Inflammatory macrophage treated with lipopolysaccharide for 1 hour (primary cell): ENCODE data around the gene ARFGAP1.

Source experiments
- DNase-seq, 2 donors: peaks; one replicate each; pipeline ENCODE4 v3.0.0-alpha.2; 2020 to 2022

The ARFGAP1 gene

DNA sequence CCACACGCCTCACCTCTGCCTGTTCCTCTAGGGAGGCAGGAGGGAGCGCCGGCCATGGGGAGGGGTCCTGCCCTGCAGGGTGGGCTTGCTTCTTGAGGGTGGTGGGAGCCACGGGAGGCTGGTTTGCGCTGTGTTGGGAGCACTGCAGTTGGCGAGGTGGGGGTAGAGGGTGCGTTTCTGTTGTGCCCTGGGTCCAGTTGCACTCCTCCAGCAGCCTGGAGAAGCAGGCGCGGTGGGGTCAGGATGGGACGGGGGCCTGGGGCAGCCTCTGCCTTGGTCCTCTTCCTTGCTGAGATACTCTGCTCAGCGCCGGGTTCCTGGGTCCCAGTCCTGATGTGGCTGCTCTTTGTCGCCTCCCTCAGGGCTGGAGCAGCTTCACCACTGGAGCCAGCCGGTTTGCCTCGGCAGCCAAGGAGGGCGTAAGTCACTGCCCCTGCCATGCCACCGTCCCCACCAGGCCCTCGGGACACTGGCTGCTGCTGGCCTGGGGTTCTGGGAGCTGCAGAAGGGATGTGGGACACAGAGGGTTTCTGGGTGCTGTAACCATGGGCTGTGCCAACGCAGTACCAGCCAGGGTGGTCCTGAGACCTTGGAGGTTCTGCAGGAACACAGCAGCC is 8.4 kb downstream of the ARFGAP1 start:
- DNase-seq, result no peak

DNA sequence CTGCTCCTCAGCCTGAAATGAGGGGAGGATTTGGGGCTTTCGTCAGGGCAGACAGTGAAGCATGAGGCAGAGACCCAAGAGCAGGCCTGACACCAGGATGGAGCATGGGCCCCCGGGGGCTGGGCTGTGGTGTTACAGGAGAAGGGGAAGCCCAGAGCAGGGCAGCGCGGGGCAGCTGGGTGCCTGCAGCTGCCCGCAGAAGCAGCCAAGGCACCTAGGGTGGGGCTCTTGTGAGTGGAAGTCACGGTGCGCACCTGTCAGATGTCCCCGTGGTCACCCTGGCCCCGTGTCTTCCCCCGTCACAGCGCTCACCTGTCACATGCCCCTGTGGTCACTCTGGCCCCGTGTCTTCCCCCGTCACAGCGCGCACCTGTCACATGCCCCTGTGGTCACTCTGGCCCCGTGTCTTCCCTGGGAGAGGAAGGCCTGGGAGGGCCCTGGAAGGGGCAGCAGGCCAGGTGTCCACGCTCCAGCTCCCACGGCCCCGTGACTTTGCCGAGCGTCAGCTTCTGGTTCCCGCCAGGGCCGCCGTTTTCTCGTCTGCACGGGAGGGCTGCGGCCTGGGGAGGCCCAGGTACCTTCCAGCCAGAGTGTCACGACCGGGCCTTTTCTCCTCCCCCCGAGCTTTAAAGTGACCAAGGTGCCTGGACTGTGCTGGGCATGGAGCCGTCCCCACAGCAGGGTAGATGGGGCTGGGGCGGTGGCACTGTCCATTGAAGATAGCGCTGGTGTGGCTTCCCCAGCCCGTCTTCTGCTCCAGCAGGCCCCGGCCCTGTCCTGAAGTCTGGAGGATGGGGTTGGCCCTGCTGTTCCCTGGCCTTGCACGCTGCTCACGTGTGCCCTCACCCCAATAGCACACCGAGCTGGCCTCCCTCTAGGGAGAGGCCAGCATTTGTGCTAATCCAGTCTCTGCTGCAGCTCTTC is 9.4 kb downstream of the ARFGAP1 start:
- DNase-seq, result no peak

DNA sequence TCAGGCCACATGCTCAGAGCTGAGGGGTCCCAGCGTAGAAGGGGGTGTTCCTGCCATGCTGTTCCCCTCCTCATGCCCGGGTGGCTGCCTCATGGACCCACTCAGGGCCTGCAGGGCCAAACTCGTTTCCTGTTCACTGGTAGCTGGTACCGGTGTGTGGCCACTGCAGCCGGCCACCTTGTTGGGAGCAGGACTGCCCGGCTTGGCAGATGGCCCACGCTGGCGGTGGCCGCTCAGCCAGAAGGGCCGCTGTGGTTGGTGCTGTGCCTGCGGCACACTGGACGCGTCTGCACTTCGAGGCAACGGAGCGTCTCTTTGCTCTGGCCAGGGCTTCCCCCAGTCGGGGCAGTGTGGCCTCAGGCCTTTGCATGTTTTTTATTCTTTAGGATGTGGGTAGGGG is 10.3 kb downstream of the ARFGAP1 start:
- no peak for DNase-seq

DNA sequence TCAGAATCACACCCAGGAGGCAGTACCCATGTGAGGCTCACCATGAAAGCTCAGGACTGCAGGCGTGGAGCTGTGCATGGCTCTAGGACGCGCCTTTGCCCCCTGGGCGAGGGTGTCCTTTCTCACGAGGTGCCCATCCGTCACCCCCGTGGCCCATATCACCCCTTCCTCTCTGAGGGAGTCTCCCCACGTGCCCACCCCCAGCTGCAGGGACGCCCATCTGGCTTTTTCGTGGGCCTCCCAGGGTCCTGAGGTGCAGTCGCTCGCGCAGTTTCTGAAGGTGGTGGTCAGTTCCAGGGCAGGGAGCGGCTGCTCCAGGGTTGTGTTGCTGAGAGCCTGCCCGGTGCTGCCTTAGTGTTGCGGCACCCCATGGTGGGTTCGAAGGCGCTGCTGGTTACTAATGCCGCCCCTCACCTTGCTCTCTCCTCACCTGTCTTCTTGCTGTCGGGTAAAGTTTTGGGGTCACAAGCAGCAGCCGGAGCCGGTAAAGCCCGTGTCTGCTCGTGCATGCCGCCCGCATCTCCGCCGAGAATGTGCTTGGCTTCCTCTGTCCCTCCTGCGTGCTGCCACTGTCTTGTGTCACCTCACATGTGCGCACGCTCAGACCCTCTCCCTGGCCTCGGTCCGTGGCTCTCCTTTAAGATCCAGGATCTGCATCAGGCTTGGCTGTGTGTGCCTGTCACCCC is 10.9 kb downstream of the ARFGAP1 start:
- DNase-seq, result no peak

DNA sequence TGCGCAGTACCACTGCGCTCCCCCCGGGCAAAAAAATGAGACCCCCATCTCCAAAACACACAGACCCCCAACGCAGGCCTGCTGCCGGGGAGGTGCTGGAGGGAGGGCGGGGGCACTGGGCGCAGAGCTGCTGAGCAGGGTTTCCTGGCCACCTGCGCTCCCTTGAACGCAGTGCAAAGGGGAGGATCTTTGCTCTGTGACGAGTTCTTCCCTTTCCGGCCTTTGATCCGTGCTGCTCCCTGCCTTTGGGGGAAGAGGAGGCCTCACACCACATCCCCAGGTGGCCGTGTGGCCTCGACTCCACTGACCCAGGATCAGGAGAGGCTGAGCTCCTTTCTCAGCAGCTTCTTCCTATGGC is 11.4 kb downstream of the ARFGAP1 start:
- DNase-seq, result no peak

DNA sequence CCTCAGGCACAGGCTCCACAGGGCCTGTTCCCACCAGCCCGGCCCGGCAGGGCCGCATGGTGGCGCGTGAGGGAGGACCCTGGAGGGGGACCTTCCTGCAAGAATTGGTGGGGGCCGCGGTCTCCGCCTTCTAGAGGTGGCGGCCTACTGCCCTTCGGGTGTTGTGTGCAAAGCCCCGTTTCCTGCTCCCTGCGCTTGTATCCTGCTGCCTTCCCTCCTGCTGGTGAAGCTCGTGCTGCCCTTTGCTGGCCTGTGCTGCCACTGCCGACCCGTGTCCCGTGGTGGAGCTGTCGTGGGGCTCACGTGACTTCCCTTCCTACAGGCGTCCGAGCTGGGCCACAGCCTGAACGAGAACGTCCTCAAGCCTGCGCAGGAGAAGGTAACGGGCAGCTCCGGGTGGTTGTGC is 11.9 kb downstream of the ARFGAP1 start:
- DNase-seq, result peak in 1 of 2 donors; percentile 1

DNA sequence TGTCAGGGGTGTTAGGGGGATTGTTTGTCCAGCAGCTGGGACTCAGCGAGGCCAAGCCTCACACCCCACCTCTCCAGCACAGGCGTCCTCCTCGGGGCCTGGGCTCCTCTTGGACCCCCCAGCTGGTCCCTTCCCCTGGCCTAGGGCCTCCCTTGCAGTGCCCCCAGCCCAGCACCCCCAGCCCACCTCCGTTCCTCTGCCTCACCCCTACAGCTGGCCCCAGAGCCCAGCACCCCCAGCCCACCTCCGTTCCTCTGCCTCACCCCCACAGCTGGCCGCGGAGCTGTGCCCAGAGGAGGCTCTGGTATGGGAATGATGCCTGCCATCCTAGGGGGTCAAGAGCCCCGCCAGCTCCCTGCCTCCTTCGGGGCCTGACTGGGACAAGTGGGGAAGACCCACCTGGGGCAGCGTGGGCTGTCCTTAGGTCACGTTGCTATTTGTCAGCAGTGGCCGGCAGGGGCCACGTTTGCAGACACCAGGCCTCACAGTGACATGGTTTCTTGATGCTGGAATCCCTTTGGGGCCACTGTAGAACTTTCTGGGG is 12.4 kb downstream of the ARFGAP1 start:
- DNase-seq, result no peak

DNA sequence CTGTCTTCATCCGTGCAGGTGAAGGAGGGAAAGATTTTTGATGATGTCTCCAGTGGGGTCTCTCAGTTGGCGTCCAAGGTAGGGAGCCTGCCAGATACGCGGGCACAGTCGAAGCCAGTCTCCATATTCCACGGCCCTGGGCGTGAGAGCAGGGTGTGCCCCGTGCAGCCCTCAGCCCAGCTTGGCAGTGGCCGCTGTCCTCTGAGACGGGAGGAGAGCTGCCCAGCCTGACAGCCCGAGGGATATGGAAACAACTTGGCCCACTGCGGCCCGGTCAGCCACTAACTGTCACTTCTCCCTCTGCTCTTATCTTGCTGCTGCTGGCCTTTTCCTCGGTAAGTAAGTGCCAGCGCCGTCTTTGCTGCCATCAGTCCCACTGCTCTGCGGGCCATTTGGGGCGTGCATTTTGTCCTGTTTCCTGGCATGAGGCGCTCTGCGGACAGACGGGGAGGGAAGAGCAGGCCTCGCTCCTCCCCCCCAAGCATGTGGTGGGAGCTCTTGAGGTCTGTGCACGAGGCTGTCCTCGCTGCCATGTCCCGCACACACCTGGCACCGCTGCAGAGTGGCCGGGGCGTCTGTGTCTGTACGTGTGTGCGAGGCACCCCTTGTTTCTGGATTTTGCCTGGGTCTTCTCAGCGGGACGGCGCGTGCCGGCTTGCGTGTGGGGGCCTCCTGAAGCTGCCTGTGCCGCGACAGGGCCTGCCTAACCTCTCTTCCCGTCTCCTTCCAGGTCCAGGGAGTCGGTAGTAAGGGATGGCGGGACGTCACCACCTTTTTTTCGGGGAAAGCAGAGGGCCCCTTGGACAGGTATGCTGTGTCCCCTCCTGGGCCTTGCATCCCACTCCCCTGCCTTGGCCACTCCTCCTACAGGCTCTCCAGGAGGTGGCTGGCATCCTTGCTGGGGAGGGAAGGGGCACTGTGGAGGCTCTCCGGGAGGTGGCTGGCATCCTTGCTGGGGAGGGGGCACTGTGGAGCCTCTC is 13.3 kb downstream of the ARFGAP1 start:
- DNase-seq, result no peak

DNA sequence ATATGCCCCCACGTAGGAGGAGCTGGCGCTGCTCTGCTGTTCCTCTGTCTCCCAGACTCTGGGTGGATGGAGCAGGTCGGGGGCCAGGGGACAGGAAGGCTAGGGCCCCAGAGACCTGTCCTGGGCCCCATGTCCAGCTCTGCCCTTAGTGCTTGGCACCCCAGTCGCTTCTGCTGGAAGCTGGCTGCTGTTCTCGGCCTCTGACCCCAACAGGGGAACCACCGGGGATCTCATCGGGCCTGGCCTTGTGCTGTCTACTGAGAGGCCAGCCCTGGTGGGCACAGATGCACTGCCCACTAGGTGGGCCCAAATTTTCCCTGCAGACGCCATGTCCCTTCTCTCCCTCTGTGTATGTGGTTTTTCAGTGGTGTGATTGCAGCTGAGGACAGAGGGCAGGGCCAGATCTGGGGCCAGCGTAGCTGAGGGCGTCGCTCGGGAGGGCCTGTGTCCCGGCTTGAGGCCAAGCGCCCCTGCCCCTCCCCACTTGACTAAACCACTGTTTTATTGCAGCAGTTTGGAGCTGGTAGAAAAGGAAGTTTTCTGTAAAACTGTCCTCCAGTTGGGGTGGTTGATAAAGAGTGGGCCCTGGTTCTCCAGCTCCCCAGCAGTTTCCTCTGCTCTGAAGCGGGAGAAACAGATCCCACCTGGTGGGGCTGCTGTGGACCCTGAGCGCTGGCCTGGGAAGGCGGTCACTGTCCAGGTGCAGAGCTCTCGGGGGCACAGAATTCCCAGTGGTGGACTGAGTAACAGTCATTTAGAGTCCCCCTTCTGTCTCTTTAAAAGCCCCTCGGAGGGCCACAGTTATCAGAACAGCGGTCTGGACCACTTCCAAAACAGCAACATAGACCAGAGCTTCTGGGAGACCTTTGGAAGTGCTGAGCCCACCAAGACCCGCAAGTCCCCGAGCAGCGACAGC is 14.4 kb downstream of the ARFGAP1 start:
- no peak for DNase-seq

DNA sequence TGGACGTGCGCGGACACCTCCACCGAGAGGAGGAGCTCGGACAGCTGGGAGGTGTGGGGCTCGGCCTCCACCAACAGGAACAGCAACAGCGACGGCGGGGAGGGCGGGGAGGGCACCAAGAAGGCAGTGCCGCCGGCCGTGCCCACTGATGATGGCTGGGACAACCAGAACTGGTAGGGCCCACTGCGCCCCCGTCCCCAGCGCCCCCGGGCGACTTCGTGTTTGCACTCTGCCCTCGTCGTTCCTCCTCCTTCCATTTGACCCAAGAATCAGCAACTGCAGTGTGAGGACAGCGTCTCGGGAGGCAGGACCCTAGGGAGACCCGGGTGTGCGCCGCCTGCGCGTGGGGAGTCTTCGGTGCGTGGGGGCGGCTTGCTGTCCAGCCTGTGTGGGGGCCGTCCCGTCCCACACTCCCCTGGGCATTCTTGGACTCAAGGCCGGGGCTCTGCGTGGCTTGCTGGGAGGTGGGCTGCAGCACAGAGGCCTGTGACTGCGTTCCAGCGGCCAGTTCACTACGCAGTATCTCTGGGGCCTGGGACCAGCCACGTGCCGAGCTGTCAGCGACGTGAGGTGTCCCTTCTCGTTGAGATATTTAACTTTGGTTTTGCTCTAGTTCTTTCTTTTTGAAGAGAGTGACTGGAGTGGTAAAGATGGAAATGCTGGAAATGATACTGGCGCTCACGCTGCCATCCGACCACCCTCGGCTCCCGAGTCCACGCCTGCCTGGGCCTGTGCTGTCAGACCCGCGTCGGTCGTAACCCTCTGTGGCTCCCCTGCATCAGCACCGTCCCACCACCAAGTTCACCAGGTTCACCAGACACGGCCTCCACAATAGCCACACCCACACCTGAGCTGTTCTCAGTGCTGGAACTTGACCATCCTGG is 15.3 kb downstream of the ARFGAP1 start:
- DNase-seq, result no peak

DNA sequence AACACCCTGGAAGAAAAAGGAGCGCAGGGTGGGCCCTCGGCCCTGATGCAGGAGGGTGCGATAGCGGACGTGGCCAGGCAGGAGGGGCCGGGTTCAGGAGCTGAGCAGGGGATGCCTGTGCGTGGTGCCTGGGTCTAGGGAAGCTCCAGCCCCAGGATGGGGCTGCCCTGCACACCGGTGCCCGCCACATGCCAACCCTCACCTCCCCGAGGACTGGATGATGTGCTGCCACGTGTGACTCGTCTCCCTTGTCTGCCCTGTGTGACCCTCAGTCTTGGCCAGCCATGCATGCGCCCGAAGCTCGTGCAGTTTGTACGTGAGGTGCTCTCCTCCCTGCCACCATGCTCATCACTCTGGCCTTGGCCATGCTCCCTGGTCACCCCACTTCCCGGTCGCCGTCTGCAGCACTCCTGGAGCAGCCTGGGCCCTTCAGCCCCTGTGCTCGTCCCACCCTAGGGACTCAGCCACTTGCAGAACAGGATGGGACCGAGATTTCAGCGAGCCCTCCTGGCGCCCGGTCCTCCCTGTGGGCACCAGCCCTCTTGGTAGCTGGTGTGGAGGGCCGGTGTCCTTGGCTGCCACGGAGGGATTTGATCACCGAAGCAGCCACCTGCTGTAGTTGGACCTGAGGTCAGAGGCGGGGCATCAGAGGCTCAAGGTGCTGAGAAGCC is 16.1 kb downstream of the ARFGAP1 start:
- DNase-seq, result no peak

DNA sequence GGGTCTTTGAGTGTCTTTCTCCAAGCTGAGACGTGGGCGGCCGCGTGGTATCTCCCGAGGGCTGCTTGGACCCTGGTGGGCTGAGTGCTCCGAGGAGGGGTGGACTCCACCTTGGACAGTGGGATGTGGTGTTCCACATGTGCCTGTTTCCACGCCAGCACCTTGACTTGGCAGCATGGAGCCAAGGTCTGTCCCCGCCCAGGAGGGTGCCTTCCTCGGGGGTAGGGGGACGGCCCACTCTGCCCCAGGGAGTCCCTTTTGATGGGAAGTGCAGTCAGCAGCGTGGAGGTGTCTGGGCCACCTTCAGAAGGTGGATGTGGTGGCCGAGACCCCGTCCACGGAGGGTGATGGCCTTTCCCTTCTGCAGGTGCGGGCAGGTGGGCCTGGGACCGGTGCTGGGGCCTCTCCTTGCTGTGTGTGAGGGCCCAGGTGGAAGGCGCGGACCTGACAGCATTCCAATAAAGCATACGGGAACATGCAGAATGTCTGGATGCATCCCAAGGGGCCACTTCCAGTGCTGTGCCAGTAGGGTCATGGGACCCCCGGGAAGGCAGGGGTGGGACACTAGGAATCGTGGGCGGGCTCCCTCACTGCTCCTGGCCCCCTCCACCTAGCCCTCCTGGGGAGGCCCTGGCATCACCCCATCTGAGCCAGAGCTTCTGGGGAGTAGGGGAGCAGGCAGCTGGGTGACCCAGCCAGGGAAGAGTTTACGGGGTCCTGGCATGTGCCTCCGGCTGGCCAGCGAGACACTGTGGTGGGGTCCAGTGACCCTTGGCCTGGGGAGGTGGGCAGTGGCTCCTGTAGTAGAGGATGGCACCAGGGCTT is 16.9 kb downstream of the ARFGAP1 start:
- no peak for DNase-seq

DNA sequence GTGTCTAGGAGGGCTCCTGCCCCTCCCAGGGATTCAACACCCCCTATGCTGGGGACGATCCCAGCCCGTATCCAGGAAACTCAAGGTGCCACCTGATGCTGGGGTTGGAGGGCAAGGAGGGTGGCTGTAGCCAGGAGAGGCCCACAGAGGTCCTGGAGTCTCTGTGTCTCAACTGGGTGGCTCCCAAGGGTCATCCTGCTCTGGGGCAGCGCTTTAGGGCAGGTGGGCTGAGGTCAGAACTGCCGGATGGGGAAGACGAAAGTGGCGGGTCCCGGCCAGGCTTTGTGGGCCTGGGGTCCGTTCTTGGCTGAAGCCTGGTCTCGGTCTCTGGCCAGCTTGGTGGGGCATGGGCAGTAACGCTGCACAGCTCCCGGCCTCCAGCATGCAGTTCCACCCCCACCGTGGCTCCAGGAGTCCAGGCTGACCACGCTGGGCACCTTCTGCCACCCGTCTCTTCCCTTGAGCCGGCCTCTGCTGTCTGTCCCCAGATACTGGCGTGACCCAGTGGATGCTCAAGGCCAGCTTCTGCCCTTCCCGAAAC is 17.6 kb downstream of the ARFGAP1 start:
- no peak for DNase-seq

DNA sequence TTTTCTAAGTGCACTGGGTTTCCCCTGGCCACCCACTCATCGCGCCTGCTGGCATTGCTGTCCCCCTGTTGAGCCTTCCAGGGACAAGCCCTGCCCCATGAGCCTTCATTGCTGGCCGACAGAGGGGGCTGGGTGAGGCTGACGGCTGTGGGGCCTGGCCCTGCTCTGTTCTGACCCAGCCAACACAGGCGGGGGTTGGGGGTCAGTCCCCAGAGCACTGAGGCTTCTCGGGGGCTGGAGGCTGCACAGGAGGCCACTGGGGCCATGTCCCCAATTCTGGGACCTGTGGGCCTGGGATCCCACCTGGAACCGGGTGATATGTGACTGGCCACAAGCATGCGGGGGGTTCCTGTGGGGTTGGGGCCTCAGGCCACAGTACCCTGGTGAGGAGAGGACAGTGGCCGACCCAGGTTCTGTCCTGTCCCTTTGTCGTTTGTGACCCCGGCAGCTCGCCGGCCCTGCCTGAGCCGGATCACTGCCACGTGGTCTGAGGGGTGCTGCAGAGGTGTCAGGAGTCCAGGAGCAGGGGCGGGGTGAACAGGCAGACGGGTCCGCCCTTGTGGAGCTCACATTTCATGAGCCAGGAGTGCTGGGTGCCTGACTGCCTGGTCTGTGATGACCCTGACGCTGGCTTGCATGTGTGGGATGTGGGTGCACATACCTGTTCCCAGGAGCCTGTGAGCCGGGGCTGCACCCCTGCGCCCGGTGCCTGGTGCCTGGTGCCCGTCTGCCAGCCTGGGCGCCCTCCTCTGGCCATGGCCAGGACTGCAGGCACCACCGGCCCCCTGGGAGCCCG is 18.3 kb downstream of the ARFGAP1 start:
- peak in 1 of 2 donors; percentile 34 for DNase-seq

DNA sequence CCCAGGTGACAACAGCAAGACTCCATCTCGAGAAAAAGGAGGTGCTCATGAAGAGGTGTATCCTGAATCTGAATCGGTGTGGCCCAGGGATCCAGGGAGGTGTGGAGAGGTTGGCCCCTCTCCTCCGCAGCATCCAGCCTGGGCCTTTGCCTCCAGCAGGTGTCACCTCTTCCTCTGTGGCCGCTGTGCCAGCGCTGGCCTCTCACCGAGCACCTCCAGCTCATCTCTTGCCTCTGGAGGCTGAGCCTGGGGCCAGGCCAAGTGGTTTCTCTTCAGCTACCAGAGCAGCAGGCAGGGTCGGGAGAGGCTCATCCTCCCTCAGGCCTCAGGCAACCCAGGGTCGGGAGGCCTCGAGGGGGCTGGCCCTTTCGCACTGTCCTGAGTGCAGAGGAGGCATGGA is 19.2 kb downstream of the ARFGAP1 start:
- DNase-seq, result no peak

DNA sequence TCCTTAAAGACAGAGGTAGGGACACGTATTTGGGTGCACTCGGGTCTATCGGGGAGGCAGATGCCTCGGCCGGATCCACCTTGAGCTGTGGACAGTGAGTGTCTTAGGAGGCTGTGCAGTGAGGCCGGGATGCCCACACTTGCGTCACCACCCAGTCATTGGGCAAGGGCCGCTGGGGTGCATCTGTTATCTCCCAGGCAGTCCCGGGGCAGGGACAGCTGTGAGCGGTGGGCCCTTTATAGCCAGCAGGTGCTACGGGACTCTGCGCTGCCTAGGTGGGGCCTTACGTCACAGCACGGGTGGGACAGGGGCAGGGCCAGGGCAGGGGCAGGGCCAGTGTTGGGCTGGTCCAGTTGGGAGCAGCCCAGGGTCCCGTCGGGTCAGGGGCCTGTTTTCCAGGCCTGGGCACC is 19.7 kb downstream of the ARFGAP1 start:
- peak; percentile 13 to 48 for DNase-seq

DNA sequence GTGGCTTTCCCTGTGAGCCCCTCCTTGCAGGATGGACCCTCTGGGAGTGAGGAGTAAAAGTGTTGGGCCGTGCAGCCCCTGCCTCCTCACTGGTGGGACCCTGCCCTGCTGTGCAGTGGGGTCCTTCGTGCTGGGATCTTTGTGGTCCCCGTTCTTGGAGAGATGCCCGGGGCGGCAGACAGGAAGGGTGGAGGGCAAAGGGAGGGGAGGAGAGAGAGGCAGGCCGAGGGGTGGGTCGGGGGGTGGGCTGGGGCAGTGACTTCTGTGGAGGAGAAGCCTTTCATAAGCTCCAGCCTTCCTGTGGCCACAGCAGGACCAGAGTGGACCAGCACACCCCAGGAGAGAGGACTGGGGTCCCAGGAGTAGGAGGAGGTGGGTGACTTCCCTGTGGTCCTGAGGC is 20.3 kb downstream of the ARFGAP1 start, which contains the start of gene COL20A1:
Gene COL20A1, plus strand, starts transcription at position 283 of the 400 bp plus-strand sequence. CDS start 1,922 bp downstream, outside the sequence.
- DNase-seq, result no peak
